DND-41 (cell line): ENCODE data around the gene BTN1A1.
"Not testable (repeated sequence)": the region's sequence is repeated elsewhere in the genome, so short reads cannot be mapped to it uniquely, and the experiment has no call there.

Source experiments
- ATAC-seq: fragments of 200-7000 bp; cut with Tn5 transposase; 3 replicates; pipeline ENCODE4 v1.9.1; 2021; ENCODE audit warnings: low read depth; ENCODE audit not compliant: insufficient read depth
- DNase-seq: peaks from one replicate; pipeline ENCODE4 v3.0.0-alpha.2; 2020
- H2AFZ ChIP-seq: 2 replicates; pipeline ENCODE4 v1.6.0; 2012; ENCODE audit warnings: low read depth, low read length
- H3K27ac ChIP-seq: 2 replicates; pipeline ENCODE4 v1.5.1; 2012; ENCODE audit warnings: low read length, inconsistent platforms
- H3K27me3 ChIP-seq: fragments of 200-600 bp; sonication (generic); 2 replicates; pipeline ENCODE4 v1.6.0; 2012; ENCODE audit warnings: low read length, mild to moderate bottlenecking, inconsistent platforms; ENCODE audit not compliant: insufficient read depth, poor library complexity
- H3K36me3 ChIP-seq: 2 replicates; pipeline ENCODE4 v1.5.1; 2012; ENCODE audit warnings: low read length, inconsistent platforms; ENCODE audit not compliant: insufficient read depth
- H3K4me1 ChIP-seq: 2 replicates; pipeline ENCODE4 v1.5.1; 2012; ENCODE audit warnings: mild to moderate bottlenecking, low read length; ENCODE audit not compliant: insufficient read depth
- H3K4me2 ChIP-seq: 2 replicates; pipeline ENCODE4 v1.6.0; 2012; ENCODE audit warnings: mild to moderate bottlenecking, moderate library complexity, low read length, inconsistent platforms; ENCODE audit not compliant: insufficient read depth
- H3K4me3 ChIP-seq, 2 experiments: fragments of 200-600 bp in 1 of 2; shearing (Covaris generic) in 1 of 2; 2 replicates each; pipeline ENCODE4 v1.5.1; 2012 to 2016; ENCODE audit warnings: inconsistent platforms in 2 of 2, low read length in 2 of 2, mild to moderate bottlenecking in 2 of 2, low read depth in 1 of 2, moderate library complexity in 1 of 2
- H3K79me2 ChIP-seq: 2 replicates; pipeline ENCODE4 v1.6.0; 2012; ENCODE audit warnings: low read length, inconsistent platforms; ENCODE audit not compliant: insufficient read depth
- H3K9ac ChIP-seq: 2 replicates; pipeline ENCODE4 v1.6.0; 2012; ENCODE audit warnings: low read depth, mild to moderate bottlenecking, inconsistent platforms, low read length, moderate library complexity
- H3K9me3 ChIP-seq: 2 replicates; pipeline ENCODE4 v1.5.1; 2012; ENCODE audit warnings: low read length, moderate library complexity, mild to moderate bottlenecking, inconsistent platforms; ENCODE audit not compliant: insufficient read depth, severe bottlenecking
- H4K20me1 ChIP-seq: 2 replicates; pipeline ENCODE4 v1.6.0; 2012; ENCODE audit warnings: low read length; ENCODE audit not compliant: insufficient read depth
- CTCF ChIP-seq: IDR thresholded peaks from 2 replicates; pipeline ENCODE4 v1.5.1; 2012; ENCODE audit warnings: borderline replicate concordance, low read length, moderate library complexity, mild to moderate bottlenecking; ENCODE audit not compliant: poor library complexity, severe bottlenecking; ENCODE audit errors: extremely low read depth
- EZH2 ChIP-seq: IDR thresholded peaks from 3 replicates; pipeline ENCODE4 v1.6.1; 2012; ENCODE audit warnings: borderline replicate concordance, low read depth, mild to moderate bottlenecking, moderate library complexity, low read length, inconsistent platforms; ENCODE audit not compliant: severe bottlenecking

The BTN1A1 gene

GRCh38 chr6:26521600-26522391 lies 21.7 kb downstream of the BTN1A1 start:
- TF ChIP-seq CTCF (no peak), EZH2 (no peak)
- H3K4me2 ChIP-seq, result peak overlapping the region; percentile 66
- H3K36me3 ChIP-seq, result no peaks in the 10 kb centered on the region
- H3K4me3 ChIP-seq, result peak overlapping the region in 1 of 2 experiments; percentile 54; a peak in 2 of 4 replicates
- H3K9ac ChIP-seq, result peak overlapping the region; percentile 44
- no peaks in the 10 kb centered on the region for H3K9me3 ChIP-seq
- H3K4me1 ChIP-seq, result peaks cover 18% of the 10 kb centered on the region
- no peaks in the 10 kb centered on the region for H3K79me2 ChIP-seq
- H4K20me1 ChIP-seq, result no peaks in the 10 kb centered on the region
- no peaks in the 10 kb centered on the region for H3K27me3 ChIP-seq
- H3K27ac ChIP-seq, result peak overlapping the region; percentile 65; the same call in 1 of the 2 replicates
- DNase-seq (no peak), ATAC-seq (no peak)
- H2AFZ ChIP-seq, result peak overlapping the region; percentile 71; the same call in 1 of the 2 replicates

GRCh38 chr6:26522486-26523228 lies 22.6 kb downstream of the BTN1A1 start:
- H3K4me1 ChIP-seq, result peaks cover 18% of the 10 kb centered on the region
- H4K20me1 ChIP-seq, ATAC-seq, H3K4me2 ChIP-seq, H3K79me2 ChIP-seq, H3K27me3 ChIP-seq, H3K36me3 ChIP-seq, H3K9ac ChIP-seq, H3K4me3 ChIP-seq, DNase-seq, H2AFZ ChIP-seq, H3K27ac ChIP-seq, H3K9me3 ChIP-seq: not testable (repeated sequence)

- H3K9ac ChIP-seq, H3K4me2 ChIP-seq, DNase-seq, H3K9me3 ChIP-seq, H4K20me1 ChIP-seq, H3K27ac ChIP-seq, H3K27me3 ChIP-seq, H3K36me3 ChIP-seq, H3K79me2 ChIP-seq, H3K4me3 ChIP-seq, ATAC-seq, H2AFZ ChIP-seq: not testable (repeated sequence)
- peaks cover 18% of the 10 kb centered on the region for H3K4me1 ChIP-seq
Observed at GRCh38 chr6:26524314-26524713, 24.2 kb downstream of the BTN1A1 start.

DNA sequence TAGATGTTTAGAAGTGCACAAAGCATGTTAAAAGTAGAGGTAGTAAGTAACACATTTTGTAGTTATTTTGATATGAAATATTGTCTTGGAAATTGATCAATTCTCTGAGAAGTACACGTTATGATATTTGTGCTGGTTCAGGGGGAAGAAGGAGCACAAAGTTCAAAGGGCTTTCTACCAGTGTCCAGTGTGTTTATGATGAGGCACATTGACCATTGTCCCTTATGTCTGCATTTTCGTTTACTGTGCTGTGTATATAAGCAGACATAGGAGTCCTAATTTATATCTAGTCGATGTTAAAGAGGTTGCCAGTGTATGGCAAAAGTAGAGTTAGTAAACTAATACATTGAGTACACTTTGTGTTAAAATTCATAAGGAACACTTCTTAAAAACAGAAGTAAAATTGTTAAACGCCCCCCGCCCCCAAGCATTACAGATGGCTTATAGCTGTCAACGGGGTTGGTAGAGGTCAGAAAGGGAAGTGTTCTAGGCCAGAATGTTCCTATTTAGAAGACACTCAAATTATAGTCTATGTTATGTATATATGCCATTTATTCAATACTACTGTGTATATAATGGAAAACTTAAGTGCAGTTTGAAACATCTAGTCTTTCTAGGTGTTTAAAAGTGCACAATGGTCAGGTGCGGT lies 24.7 kb downstream of the BTN1A1 start:
- no peak for ATAC-seq
- H3K4me3 ChIP-seq, result no peak overlapping the region
- no peaks in the 10 kb centered on the region for H3K27me3 ChIP-seq
- H3K4me2 ChIP-seq, result no peak overlapping the region
- no peak overlapping the region for H3K9ac ChIP-seq
- DNase-seq, result no peak
- H3K79me2 ChIP-seq, result no peaks in the 10 kb centered on the region
- H3K27ac ChIP-seq, result no peak overlapping the region
- no peaks in the 10 kb centered on the region for H3K9me3 ChIP-seq
- H3K36me3 ChIP-seq, result no peaks in the 10 kb centered on the region
- peaks cover 16% of the 10 kb centered on the region for H3K4me1 ChIP-seq
- H4K20me1 ChIP-seq, result no peaks in the 10 kb centered on the region
- H2AFZ ChIP-seq, result no peak overlapping the region
- TF ChIP-seq EZH2 (no peak), CTCF (no peak)
